Spleen (tissue), 7 donors: ENCODE data around the gene KRT71.

Experiments
- POLR2A ChIP-seq, 3 donors: fragments of 450-650 bp; IDR thresholded peaks; one replicate each; pipeline ENCODE4 v1.5.1; 2017; ENCODE audit warnings: antibody characterized with exemption in 3 of 3, mild to moderate bottlenecking in 1 of 3
- TF ChIP-seq, protein P1 (sequence below), 11 experiments: fragments of 200-600 bp in 7 of 11; fragments of 450-650 bp in 4 of 11; sonication (generic) in 4 of 11; IDR thresholded peaks in 8 of 11; conservative IDR thresholded peaks in 3 of 11; 1 replicate in 7 of 11; 2 replicates in 4 of 11; pipeline versions ENCODE4 v1.4.0 to v1.8.0; 2016 to 2021; ENCODE audit warnings: antibody characterized with exemption in 11 of 11, inconsistent platforms in 4 of 11, mild to moderate bottlenecking in 1 of 11
- donor health status: DM: no; HTN: no; CAD: no; lungs with moderate emphysema.
- donor health status: DM: no; HTN: no; CAD: no.
- donor health status: DM: no; HTN: no; CAD: no.

DNA sequence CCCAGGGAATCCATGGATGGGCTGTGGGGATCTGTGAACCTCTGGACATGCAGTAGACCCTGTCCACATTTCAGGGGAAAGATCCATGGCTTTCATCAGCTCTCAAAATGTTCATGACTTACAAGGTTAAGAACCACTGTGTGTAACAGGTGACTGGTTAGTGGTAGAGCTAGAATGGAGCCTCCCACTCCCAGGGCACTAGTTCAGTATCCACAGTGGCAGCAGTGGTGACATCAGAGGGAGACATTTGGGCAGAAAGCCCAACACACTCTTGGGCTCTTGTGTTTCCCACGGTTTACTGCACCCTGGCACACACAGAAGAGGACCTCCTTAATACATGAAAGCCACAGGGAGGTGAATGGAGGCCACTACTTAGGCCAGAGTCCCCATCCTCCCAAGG lies 11.6 kb upstream of the KRT71 start:
- TF ChIP-seq POLR2A (IDR thresholded peaks at IDR 0.05): no peak
- TF ChIP-seq, protein P1, sequence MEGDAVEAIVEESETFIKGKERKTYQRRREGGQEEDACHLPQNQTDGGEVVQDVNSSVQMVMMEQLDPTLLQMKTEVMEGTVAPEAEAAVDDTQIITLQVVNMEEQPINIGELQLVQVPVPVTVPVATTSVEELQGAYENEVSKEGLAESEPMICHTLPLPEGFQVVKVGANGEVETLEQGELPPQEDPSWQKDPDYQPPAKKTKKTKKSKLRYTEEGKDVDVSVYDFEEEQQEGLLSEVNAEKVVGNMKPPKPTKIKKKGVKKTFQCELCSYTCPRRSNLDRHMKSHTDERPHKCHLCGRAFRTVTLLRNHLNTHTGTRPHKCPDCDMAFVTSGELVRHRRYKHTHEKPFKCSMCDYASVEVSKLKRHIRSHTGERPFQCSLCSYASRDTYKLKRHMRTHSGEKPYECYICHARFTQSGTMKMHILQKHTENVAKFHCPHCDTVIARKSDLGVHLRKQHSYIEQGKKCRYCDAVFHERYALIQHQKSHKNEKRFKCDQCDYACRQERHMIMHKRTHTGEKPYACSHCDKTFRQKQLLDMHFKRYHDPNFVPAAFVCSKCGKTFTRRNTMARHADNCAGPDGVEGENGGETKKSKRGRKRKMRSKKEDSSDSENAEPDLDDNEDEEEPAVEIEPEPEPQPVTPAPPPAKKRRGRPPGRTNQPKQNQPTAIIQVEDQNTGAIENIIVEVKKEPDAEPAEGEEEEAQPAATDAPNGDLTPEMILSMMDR (IDR thresholded peaks at IDR 0.05 in 8 of 11, conservative IDR thresholded peaks at IDR 0.05 in 3 of 11): no peak
